HG03095 (cell line): Measurements from ENCODE around the gene CEMIP.

Experiments used
- ATAC-seq: cut with Tn5 transposase; IDR thresholded peaks from one replicate; pipeline ENCODE4 v1.9.1; 2021; ENCODE audit warnings: moderate library complexity; ENCODE audit not compliant: unreplicated experiment

Gene CEMIP

GRCh38 chr15:80920271-80920699 lies 141.1 kb downstream of the CEMIP start:
- no peak for ATAC-seq

DNA sequence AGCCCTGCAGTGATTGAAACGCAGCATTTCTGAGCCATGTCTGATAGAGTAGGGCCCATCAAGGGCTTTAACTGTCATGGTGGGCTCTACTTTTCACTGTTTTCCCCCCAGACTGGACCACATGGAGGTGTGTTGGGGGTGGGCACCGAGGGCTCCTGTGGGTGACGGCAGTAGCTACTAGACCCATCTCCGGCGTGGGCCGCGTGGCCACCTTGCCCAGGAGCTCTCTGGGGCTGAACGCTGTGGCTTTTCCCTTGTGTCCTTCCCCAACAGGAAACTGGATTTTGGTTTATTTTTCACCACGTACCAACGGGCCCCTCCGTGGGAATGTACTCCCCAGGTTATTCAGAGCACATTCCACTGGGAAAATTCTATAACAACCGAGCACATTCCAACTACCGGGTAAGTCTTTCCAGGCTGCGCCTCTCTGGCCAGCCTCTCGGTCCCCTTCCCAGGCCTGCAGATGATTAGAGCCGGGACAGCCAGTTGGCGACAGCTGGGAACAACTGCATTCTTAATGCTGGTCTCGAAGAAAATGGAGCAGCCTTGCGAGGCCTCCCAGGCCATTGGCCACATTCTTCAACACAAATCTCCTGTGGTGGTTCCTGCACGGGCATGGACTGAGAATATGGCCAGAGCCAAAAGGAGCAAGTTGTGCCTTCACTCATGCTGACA lies 142.7 kb downstream of the CEMIP start:
- ATAC-seq = no peak

DNA sequence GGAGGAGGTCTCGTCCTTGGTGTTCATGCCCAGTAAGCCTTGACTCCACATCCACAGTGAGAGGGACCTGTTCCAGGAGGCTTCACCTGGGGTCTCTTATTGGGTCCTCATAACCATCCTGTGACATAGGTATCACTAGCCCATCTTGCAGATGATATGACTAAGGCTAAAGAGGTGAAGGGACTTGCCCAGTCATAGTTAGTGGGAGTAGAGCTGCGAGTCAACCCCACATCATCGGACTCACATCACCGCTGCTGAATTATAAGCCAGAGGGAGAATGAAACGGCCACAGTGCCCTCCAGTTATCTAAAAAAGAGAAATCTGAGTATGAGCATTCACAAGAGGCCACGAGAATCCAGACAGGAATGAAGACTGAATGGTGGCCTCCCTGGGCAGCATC lies 144.5 kb downstream of the CEMIP start:
- ATAC-seq = no peak

DNA sequence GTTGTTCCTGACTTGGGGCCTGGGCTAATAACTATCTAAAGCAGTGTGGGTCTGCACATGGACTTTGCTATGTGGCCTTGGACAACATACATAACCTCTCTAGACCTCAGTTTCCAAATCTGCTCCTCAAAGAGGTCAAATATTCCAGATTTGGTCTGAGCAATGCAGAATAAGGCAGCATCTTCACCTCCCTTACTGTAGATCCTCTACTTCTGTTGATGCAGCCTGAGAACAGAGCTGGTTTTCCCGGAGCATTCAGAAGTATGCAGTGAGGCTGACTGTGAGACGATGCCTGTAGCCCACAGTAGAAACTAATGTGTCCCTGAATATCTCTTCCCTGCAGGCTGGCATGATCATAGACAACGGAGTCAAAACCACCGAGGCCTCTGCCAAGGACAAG lies 145.1 kb downstream of the CEMIP start:
- no peak for ATAC-seq

DNA sequence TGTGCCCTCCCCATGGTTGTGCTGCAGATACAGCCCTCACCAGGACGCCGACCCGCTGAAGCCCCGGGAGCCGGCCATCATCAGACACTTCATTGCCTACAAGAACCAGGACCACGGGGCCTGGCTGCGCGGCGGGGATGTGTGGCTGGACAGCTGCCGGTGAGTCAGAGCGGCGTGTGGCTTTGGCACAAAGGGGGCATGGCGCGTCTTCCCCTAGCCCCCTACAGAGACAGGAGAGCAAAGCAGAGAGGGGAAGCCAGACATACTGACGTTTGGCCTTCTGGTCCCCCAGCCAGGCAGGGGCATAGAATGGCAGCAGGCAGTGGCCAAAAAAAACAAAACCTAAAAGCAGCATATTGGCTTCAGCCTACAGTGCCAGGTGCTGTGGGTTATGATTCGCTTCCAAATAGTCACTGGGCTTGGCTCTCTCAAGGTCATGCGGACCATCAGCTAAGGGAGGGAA lies 146.5 kb downstream of the CEMIP start:
- ATAC-seq = no peak

- ATAC-seq = no peak
These were observed 147.0 kb downstream of the CEMIP start for GRCh38 chr15:80926126-80926525.

DNA sequence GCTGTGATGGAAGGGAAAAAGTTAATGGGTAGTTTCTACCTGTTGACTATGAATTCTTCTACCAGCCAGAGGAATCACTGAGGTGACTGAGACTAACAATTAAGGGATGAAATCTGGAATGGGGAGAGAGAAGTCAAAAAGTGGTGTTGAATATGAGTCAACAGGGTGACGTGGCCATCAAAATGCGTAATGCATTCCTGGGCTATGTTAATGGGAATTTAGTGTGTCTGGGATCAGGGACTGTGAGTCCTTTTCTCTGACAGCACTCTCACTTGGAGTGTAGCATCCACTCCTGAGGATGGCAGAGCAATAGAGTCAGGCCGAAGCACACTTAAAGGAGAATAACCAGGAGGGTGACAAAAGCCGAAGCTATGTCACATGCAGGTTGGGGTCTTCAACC lies 150.1 kb downstream of the CEMIP start:
- no peak for ATAC-seq

DNA sequence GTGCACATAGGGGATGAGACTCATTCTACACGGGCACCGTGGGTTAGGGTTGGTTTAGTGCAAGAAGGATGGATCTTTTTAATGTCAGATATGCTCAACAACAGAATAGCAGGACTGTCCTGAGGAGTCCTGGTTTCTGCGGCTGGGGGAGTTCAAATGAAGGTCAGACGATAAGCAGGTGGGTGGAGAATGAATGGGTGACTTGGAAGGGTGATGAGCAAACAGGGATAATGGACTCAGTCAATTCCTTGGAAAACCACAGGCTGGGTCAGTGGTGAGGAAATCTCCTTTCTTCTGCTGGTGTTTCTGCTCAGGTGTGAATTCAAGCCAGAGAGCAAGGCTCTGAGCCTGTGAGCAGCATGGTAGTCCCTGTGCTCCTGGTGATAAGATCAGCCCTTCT lies 150.5 kb downstream of the CEMIP start:
- no peak for ATAC-seq

DNA sequence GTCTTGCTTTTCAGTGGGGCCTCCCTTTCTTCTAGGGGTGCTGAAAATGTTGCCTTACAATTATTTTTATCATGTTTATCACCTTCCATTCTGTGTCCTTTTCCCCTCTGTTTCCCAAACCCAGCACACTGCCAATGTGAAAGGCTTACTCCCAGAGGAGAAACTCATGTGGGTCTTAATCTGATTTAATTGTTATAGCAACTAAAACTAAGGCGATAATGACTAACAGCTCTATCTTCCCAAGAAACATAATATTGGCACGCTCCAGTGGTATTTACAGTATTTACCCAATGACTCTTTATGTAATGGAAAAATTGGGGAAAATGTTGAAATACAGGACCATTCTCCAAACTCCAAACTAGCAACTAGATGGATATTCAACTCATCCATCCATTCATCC lies 152.0 kb downstream of the CEMIP start:
- ATAC-seq = no peak

- no peak for ATAC-seq
These were observed 152.7 kb downstream of the CEMIP start for GRCh38 chr15:80931721-80932512.

DNA sequence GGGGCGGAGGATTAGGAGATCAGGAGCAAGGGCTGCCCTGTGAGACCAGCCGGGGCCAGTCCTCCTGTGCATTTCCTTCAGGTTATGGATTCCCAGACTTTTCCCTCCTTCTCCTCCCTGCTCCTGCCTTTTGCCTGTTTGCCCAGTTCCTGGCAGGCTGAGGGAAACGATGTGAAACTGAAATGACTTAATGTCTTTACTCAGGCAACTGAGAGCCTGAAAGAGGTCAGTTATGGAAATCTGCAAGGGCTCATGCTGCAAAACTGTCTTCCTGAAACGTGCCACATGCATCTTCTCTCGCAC lies 153.3 kb downstream of the CEMIP start:
- no peak for ATAC-seq

GRCh38 chr15:80932989-80933388 lies 153.8 kb downstream of the CEMIP start:
- no peak for ATAC-seq

- ATAC-seq = no peak
These were observed 155.6 kb downstream of the CEMIP start for GRCh38 chr15:80934761-80935221.

- no peak for ATAC-seq
These were observed 157.3 kb downstream of the CEMIP start for GRCh38 chr15:80936288-80937078.

- no peak for ATAC-seq
These were observed 158.5 kb downstream of the CEMIP start for GRCh38 chr15:80937718-80938117.

- no peak for ATAC-seq
These were observed 160.0 kb downstream of the CEMIP start for GRCh38 chr15:80939216-80939615.

GRCh38 chr15:80940331-80940730 lies 161.2 kb downstream of the CEMIP start:
- no peak for ATAC-seq

GRCh38 chr15:80940851-80941250 lies 161.7 kb downstream of the CEMIP start:
- no peak for ATAC-seq

DNA sequence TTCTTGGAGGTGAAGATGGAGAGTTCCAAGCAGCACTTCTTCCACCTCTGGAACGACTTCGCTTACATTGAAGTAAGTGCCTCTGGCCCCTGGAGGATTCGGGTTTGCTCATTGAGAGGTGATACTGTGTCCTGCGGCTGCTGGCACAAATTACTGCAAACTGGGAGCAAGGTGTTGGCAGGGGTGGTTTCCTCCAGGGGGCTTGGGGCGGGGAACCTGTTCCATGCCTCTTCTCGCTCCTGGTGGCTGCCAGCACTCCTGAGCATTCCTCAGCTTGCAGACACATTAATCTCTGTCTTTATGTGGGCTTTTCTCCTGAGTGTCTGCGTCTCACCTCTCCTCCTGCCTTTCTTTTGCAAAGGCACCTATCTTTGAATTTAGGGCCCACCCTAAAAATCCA lies 163.1 kb downstream of the CEMIP start:
- no peak for ATAC-seq

DNA sequence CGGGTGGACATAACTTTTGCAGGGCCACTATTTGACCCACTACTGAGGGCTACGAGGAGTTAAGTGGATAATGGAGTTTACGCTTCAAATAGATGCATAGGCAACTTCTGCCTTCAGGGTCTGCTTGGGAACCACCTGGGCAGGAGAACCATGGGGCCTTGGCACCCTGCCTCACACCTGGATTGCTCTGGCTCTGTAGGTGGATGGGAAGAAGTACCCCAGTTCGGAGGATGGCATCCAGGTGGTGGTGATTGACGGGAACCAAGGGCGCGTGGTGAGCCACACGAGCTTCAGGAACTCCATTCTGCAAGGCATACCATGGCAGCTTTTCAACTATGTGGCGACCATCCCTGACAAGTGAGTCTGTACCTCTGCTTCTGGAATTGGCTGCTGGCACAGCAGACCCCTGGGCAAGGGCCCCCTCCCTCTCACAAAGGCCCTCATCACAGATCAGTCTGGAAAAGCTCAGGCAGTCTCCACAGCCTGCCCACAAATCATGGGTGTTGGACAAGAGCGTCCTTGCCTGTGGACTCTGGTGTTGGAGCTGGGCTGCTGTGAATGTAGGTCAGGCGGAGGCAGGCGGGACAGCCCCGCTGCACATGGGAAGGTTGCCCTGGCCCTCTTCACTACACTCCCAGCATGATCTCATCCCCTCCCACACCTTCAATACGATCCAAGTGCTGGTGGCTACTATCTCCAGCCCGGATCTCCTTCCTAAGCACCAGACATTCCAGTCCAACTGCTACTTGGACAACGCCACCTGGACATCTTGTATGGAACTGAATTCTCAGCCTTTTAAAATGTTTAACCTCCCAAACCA lies 163.8 kb downstream of the CEMIP start:
- no peak for ATAC-seq

DNA sequence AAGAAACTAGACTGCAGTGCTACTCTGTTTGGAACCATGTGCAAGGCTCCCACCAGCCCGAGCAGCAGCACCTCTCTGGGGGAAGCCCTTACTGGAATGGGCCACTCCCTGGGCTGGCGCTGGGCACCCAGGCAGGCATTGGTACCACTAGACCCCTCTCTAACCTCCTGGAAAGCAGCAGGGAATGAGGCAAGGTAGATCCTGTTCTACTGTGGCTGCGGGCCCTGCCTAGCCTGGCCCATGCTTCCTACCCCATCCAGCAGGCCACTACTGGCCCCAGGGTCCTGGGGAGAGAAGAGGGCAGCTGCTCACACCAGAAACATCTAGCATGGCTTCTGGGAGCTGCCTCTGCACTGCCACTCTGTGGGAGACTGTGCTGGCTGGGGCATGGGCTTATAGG lies 165.6 kb downstream of the CEMIP start:
- ATAC-seq = no peak
